GM23338 (cell line): ENCODE data around the gene ZBTB9. TPM values are rescaled to one million over a fixed set of nuclear protein-coding genes. Genes with fewer than 3 reads are reported as not detected.
"Not testable (repeated sequence)": the region's sequence is repeated elsewhere in the genome, so short reads cannot be mapped to it uniquely, and the experiment has no call there.

Experiments
- ATAC-seq: fragments of 200-7000 bp; cut with Tn5 transposase; 3 replicates; pipeline ENCODE4 v1.9.1; 2020
- DNase-seq: peaks from one replicate; pipeline ENCODE4 v3.0.0-alpha.2; 2015; ENCODE audit warnings: low spot score
- H2AFZ ChIP-seq: fragments of 200-600 bp; sonication (generic); 2 replicates; pipeline ENCODE4 v1.8.0; 2016; ENCODE audit warnings: antibody characterized with exemption, mild to moderate bottlenecking, moderate library complexity
- H3F3A ChIP-seq: fragments of 200-600 bp; sonication (generic); replicated peaks from 2 replicates; pipeline ENCODE4 v1.8.0; 2017; ENCODE audit warnings: antibody characterized with exemption, mixed run types, low read depth
- H3K27ac ChIP-seq: fragments of 200-600 bp; sonication (generic); 2 replicates; pipeline ENCODE4 v1.6.1; 2016; ENCODE audit warnings: low read depth
- H3K27me3 ChIP-seq: fragments of 200-600 bp; sonication (generic); 2 replicates; pipeline ENCODE4 v1.8.0; 2016; ENCODE audit warnings: mild to moderate bottlenecking, mixed run types, moderate library complexity; ENCODE audit not compliant: insufficient read depth
- H3K36me3 ChIP-seq: fragments of 200-600 bp; sonication (generic); 2 replicates; pipeline ENCODE4 v1.8.0; 2016; ENCODE audit warnings: mild to moderate bottlenecking; ENCODE audit not compliant: insufficient read depth
- H3K4me1 ChIP-seq: fragments of 200-600 bp; sonication (generic); 2 replicates; pipeline ENCODE4 v1.8.0; 2016; ENCODE audit warnings: mild to moderate bottlenecking, moderate library complexity; ENCODE audit not compliant: insufficient read depth
- H3K4me2 ChIP-seq: fragments of 200-600 bp; sonication (generic); 2 replicates; pipeline ENCODE4 v1.7.1; 2017; ENCODE audit warnings: mixed run types
- H3K4me3 ChIP-seq: fragments of 200-600 bp; sonication (generic); 2 replicates; pipeline ENCODE4 v1.6.1; 2016; ENCODE audit warnings: mixed run types
- H3K79me2 ChIP-seq: fragments of 200-600 bp; sonication (generic); replicated peaks from 2 replicates; pipeline ENCODE4 v1.8.0; 2017; ENCODE audit warnings: mild to moderate bottlenecking; ENCODE audit not compliant: insufficient read depth
- H3K9me2 ChIP-seq: fragments of 200-600 bp; sonication (generic); 2 replicates; pipeline ENCODE4 v1.8.0; 2017; ENCODE audit not compliant: insufficient read depth
- H4K20me1 ChIP-seq: fragments of 200-600 bp; sonication (generic); replicated peaks from 2 replicates; pipeline ENCODE4 v1.8.0; 2017; ENCODE audit warnings: mild to moderate bottlenecking; ENCODE audit not compliant: insufficient read depth
- H3K27ac Mint-ChIP-seq: 2 replicates; pipeline ENCODE4 v1.8.0; 2020; ENCODE audit warnings: inconsistent platforms, mild to moderate bottlenecking, moderate library complexity, mixed read lengths
- H3K27me3 Mint-ChIP-seq: 3 replicates; pipeline ENCODE4 v1.8.0; 2022; ENCODE audit warnings: low read depth, mild to moderate bottlenecking, moderate library complexity, mixed read lengths, inconsistent platforms; ENCODE audit not compliant: insufficient read depth, poor library complexity
- H3K36me3 Mint-ChIP-seq: 3 replicates; pipeline ENCODE4 v1.8.0; 2021; ENCODE audit warnings: low read depth, mild to moderate bottlenecking, inconsistent platforms, moderate library complexity, mixed read lengths
- H3K4me1 Mint-ChIP-seq: 3 replicates; pipeline ENCODE4 v1.8.0; 2020; ENCODE audit warnings: mild to moderate bottlenecking, inconsistent platforms, mixed read lengths
- H3K4me3 Mint-ChIP-seq: 3 replicates; pipeline ENCODE4 v1.8.0; 2021; ENCODE audit warnings: moderate library complexity, mild to moderate bottlenecking, inconsistent platforms, mixed read lengths
- H3K9me3 Mint-ChIP-seq: 3 replicates; pipeline ENCODE4 v1.8.0; 2020; ENCODE audit warnings: moderate library complexity, mild to moderate bottlenecking, inconsistent platforms, mixed read lengths
- CTCF ChIP-seq, 2 experiments: fragments of 200-600 bp in 1 of 2; sonication (generic) in 1 of 2; conservative IDR thresholded peaks; 2 replicates each; pipeline versions ENCODE4 v1.5.1 to v1.6.1; 2016 to 2017; ENCODE audit warnings: antibody characterized with exemption in 2 of 2, low read depth in 2 of 2, mild to moderate bottlenecking in 2 of 2, moderate library complexity in 1 of 2
- JUNB ChIP-seq: IDR thresholded peaks from one replicate; pipeline ENCODE4 v1.6.1; 2016; ENCODE audit warnings: antibody characterized with exemption; ENCODE audit not compliant: unreplicated experiment
- NANOG ChIP-seq: IDR thresholded peaks from 2 replicates; pipeline ENCODE4 v1.6.1; 2016; ENCODE audit warnings: antibody characterized with exemption, borderline replicate concordance
- REST ChIP-seq: IDR thresholded peaks from one replicate; pipeline ENCODE4 v1.6.1; 2018; ENCODE audit warnings: antibody characterized with exemption; ENCODE audit not compliant: unreplicated experiment
- STAT1 ChIP-seq: IDR thresholded peaks from one replicate; pipeline ENCODE4 v1.6.1; 2016; ENCODE audit warnings: antibody characterized with exemption; ENCODE audit not compliant: unreplicated experiment
- ZNF331 ChIP-seq: fragments of 250-450 bp; sonication (Bioruptor Pico); IDR thresholded peaks from 2 replicates; pipeline ENCODE4 v1.5.0; 2020; ENCODE audit warnings: low read depth, mild to moderate bottlenecking, moderate library complexity
- polyA plus RNA-seq: library from polyadenylated mRNA; unstranded; fragments of >200 nt; fragmentation: Nextera tagmentation; extraction: Ambion mirVana; gene quantifications from 2 replicates; pipeline ENCODE4 v1.2.1, GENCODE V29; 2016
- total RNA-seq: library from RNA; depleted of rRNA; stranded (reverse); fragments of >200 nt; shearing (Covaris generic); gene quantifications from 2 replicates; pipeline ENCODE4 v1.2.3, GENCODE V29; 2014

The ZBTB9 gene
- total and polyA plus RNA-seq, 2 experiments from 2014 or later = 13.5 to 17.9 TPM

GRCh38 chr6:33481192-33481591 lies 26.8 kb downstream of the ZBTB9 start:
- Histone ChIP-seq H3K27me3 (no peaks in the 10 kb centered on the region), H2AFZ (no peak overlapping the region), H3F3A (no peaks in the 10 kb centered on the region), H3K9me2 (no peaks in the 10 kb centered on the region), H3K36me3 (no peaks in the 10 kb centered on the region), H3K79me2 (no peaks in the 10 kb centered on the region), H3K4me2 (no peak overlapping the region), H4K20me1 (no peaks in the 10 kb centered on the region), H3K4me1 (no peaks in the 10 kb centered on the region), H3K27ac (no peak overlapping the region), H3K4me3 (no peak overlapping the region)
- no peaks in the 10 kb centered on the region for H3K36me3 Mint-ChIP-seq
- H3K4me1 Mint-ChIP-seq = no peaks in the 10 kb centered on the region
- H3K9me3 Mint-ChIP-seq = peaks cover 5% of the 10 kb centered on the region; the same call in 2 of the 3 replicates
- H3K4me3 Mint-ChIP-seq = no peak overlapping the region
- ATAC-seq (no peak), DNase-seq (no peak)
- no peak overlapping the region for H3K27ac Mint-ChIP-seq
- H3K27me3 Mint-ChIP-seq = peaks cover 4% of the 10 kb centered on the region
- no peak for TF ChIP-seq CTCF (conservative IDR thresholded peaks at IDR 0.05; ENCODE audit: low read depth in 2 of 2)
- TF ChIP-seq JUNB = no peak
- TF ChIP-seq ZNF331 = no peak
- TF ChIP-seq STAT1 = no peak
- no peak for TF ChIP-seq NANOG
- TF ChIP-seq REST = no peak

GRCh38 chr6:33482620-33483019 lies 28.2 kb downstream of the ZBTB9 start:
- not testable (repeated sequence) for H3K36me3 Mint-ChIP-seq, H3K79me2 ChIP-seq, H3K9me2 ChIP-seq, H3K4me3 Mint-ChIP-seq, H3K4me3 ChIP-seq, H3K27me3 ChIP-seq, H3K27ac ChIP-seq, ATAC-seq, H3K27me3 Mint-ChIP-seq, DNase-seq, H2AFZ ChIP-seq, H3K4me2 ChIP-seq, H3K27ac Mint-ChIP-seq, H4K20me1 ChIP-seq, H3K4me1 ChIP-seq, H3K4me1 Mint-ChIP-seq, H3K36me3 ChIP-seq, H3F3A ChIP-seq
- H3K9me3 Mint-ChIP-seq = peaks cover 12% of the 10 kb centered on the region
